IMR-90 (cell line): ENCODE results near the gene MAGI2. TPM values are rescaled to one million over a fixed set of nuclear protein-coding genes. Genes with fewer than 3 reads are reported as not detected.
A peak's percentile ranks its signal among the peaks of the same experiment; 100 is the strongest.

ENCODE experiments used
- ATAC-seq: fragments of 200-7000 bp; cut with Tn5 transposase; 2 replicates; pipeline ENCODE4 v1.9.1; 2020; ENCODE audit warnings: low read depth, mild to moderate bottlenecking, moderate library complexity
- BruUV-seq: library from RNA; stranded (reverse); fragments of 400-500 nt; replicated peaks from 2 replicates; lab custom pipeline; 2021; lab: Mats Ljungman, UMichigan
- CTCF ChIA-PET: fragments of 300-600 bp; formaldehyde crosslinking; extraction: SDS; loops from one replicate; lab custom pipeline; 2021; ENCODE audit warnings: antibody characterized with exemption; lab: Yijun Ruan, JAX
- POLR2A ChIA-PET: fragments of 300-600 bp; sonication (Branson Sonifier 250); formaldehyde crosslinking; loops from one replicate; lab custom pipeline; 2022; ENCODE audit warnings: antibody characterized with exemption; ENCODE audit not compliant: unreplicated experiment; lab: Charles Lee
- DNase-seq: peaks from one replicate; pipeline ENCODE4 v3.0.0; 2013
- H2AFZ ChIP-seq: replicated peaks from 2 replicates; pipeline ENCODE3; 2013; ENCODE audit warnings: low read length, mild to moderate bottlenecking; ENCODE audit not compliant: poor library complexity
- H2AK5ac ChIP-seq: 2 replicates; pipeline ENCODE4 v1.6.1; 2013; ENCODE audit warnings: low read depth, low read length, inconsistent platforms
- H2AK9ac ChIP-seq: replicated peaks from 2 replicates; pipeline ENCODE3; 2013; ENCODE audit warnings: mild to moderate bottlenecking, low read depth, low read length, moderate library complexity; ENCODE audit not compliant: poor library complexity
- H2BK120ac ChIP-seq: 2 replicates; pipeline ENCODE4 v1.6.1; 2013; ENCODE audit warnings: low read depth, low read length, inconsistent platforms
- H2BK15ac ChIP-seq: 3 replicates; pipeline ENCODE4 v1.6.1; 2013; ENCODE audit warnings: low read depth, low read length, inconsistent platforms
- H2BK20ac ChIP-seq: 2 replicates; pipeline ENCODE4 v1.6.1; 2013; ENCODE audit warnings: low read depth, mild to moderate bottlenecking, inconsistent platforms, low read length, moderate library complexity
- H2BK5ac ChIP-seq: 2 replicates; pipeline ENCODE4 v1.6.1; 2013; ENCODE audit warnings: mild to moderate bottlenecking, low read depth, low read length, inconsistent platforms; ENCODE audit not compliant: poor library complexity, severe bottlenecking
- H3K14ac ChIP-seq: replicated peaks from 2 replicates; pipeline ENCODE4 v1.6.1; 2013; ENCODE audit warnings: low read depth, low read length, inconsistent platforms
- H3K18ac ChIP-seq: 2 replicates; pipeline ENCODE4 v1.6.1; 2013; ENCODE audit warnings: low read depth, low read length, control low read depth
- H3K23ac ChIP-seq: 2 replicates; pipeline ENCODE4 v1.6.1; 2013; ENCODE audit warnings: low read depth, low read length, inconsistent platforms
- H3K27ac ChIP-seq: 2 replicates; pipeline ENCODE4 v1.5.1; 2013; ENCODE audit warnings: mild to moderate bottlenecking, control low read depth, low read length; ENCODE audit not compliant: insufficient read depth
- H3K27me3 ChIP-seq: 2 replicates; pipeline ENCODE4 v1.6.1; 2013; ENCODE audit warnings: low read length; ENCODE audit not compliant: control insufficient read depth, insufficient read depth
- H3K36me3 ChIP-seq: 2 replicates; pipeline ENCODE4 v1.6.1; 2013; ENCODE audit warnings: low read length, mixed read lengths; ENCODE audit not compliant: control insufficient read depth, insufficient read depth
- H3K4ac ChIP-seq: 2 replicates; pipeline ENCODE4 v1.6.1; 2013; ENCODE audit warnings: low read depth, low read length, inconsistent platforms
- H3K4me1 ChIP-seq: 2 replicates; pipeline ENCODE4 v1.6.1; 2013; ENCODE audit warnings: low read length, mixed read lengths; ENCODE audit not compliant: control insufficient read depth, insufficient read depth
- H3K4me2 ChIP-seq: 2 replicates; pipeline ENCODE4 v1.6.1; 2013; ENCODE audit warnings: low read depth, mild to moderate bottlenecking, control low read depth, low read length, moderate library complexity
- H3K4me3 ChIP-seq: 2 replicates; pipeline ENCODE4 v1.5.1; 2013; ENCODE audit warnings: low read depth, mild to moderate bottlenecking, control low read depth, low read length, moderate library complexity; ENCODE audit not compliant: insufficient read depth
- H3K56ac ChIP-seq: 2 replicates; pipeline ENCODE4 v1.6.1; 2013; ENCODE audit warnings: low read length, inconsistent platforms; ENCODE audit not compliant: insufficient read depth; ENCODE audit errors: extremely low read depth
- H3K79me1 ChIP-seq, 2 experiments: 2 replicates each; pipeline ENCODE4 v1.6.1; 2013; ENCODE audit warnings: low read length in 2 of 2, inconsistent platforms in 1 of 2, low read depth in 1 of 2
- H3K9ac ChIP-seq: 2 replicates; pipeline ENCODE4 v1.6.1; 2013; ENCODE audit warnings: low read depth, low read length, control low read depth
- H3K9me1 ChIP-seq: 2 replicates; pipeline ENCODE4 v1.6.1; 2013; ENCODE audit warnings: low read length, inconsistent platforms; ENCODE audit not compliant: insufficient read depth
- H3K9me3 ChIP-seq: 2 replicates; pipeline ENCODE4 v1.6.1; 2013; ENCODE audit warnings: low read length; ENCODE audit not compliant: control insufficient read depth, insufficient read depth
- H4K20me1 ChIP-seq: 2 replicates; pipeline ENCODE4 v1.6.1; 2013; ENCODE audit warnings: low read length, inconsistent platforms; ENCODE audit not compliant: insufficient read depth
- H4K5ac ChIP-seq: 2 replicates; pipeline ENCODE4 v1.6.1; 2013; ENCODE audit warnings: mild to moderate bottlenecking, low read depth, low read length, control low read depth
- H4K8ac ChIP-seq, 2 experiments: 2 replicates each; pipeline ENCODE4 v1.6.1; 2013; ENCODE audit warnings: low read depth in 2 of 2, low read length in 2 of 2, control low read depth in 1 of 2, inconsistent platforms in 1 of 2
- H4K91ac ChIP-seq: 2 replicates; pipeline ENCODE4 v1.6.1; 2013; ENCODE audit warnings: low read depth, low read length, inconsistent platforms; ENCODE audit not compliant: insufficient read depth
- BHLHE40 ChIP-seq: fragments of 150-350 bp; IDR thresholded peaks from 2 replicates; pipeline ENCODE4 v1.6.1; 2016; ENCODE audit warnings: mild to moderate bottlenecking, low read depth, low read length
- CEBPB ChIP-seq: IDR thresholded peaks from 2 replicates; pipeline ENCODE4 v1.6.1; 2012; ENCODE audit warnings: low read depth, low read length, improper control_type of control experiment
- CHD1 ChIP-seq: IDR thresholded peaks from 2 replicates; pipeline ENCODE4 v1.6.1; 2012; ENCODE audit warnings: low read depth, low read length, improper control_type of control experiment
- CTCF ChIP-seq: conservative IDR thresholded peaks from 2 replicates; pipeline ENCODE4 v1.5.1; 2012; ENCODE audit warnings: mild to moderate bottlenecking, low read depth, low read length, improper control_type of control experiment
- ELK1 ChIP-seq: fragments of 150-350 bp; IDR thresholded peaks from 2 replicates; pipeline ENCODE4 v1.6.1; 2016; ENCODE audit warnings: low read depth, mild to moderate bottlenecking, low read length, moderate library complexity, borderline replicate concordance
- FOS ChIP-seq: fragments of 150-350 bp; IDR thresholded peaks from 2 replicates; pipeline ENCODE4 v1.6.1; 2016; ENCODE audit warnings: low read depth, low read length
- MAFK ChIP-seq: IDR thresholded peaks from 2 replicates; pipeline ENCODE4 v1.6.1; 2012; ENCODE audit warnings: low read depth, low read length, improper control_type of control experiment
- MAZ ChIP-seq: IDR thresholded peaks from 2 replicates; pipeline ENCODE4 v1.6.1; 2012; ENCODE audit warnings: low read depth, mild to moderate bottlenecking, low read length, improper control_type of control experiment, moderate library complexity, borderline replicate concordance
- MXI1 ChIP-seq: IDR thresholded peaks from 2 replicates; pipeline ENCODE4 v1.6.1; 2012; ENCODE audit warnings: low read depth, mild to moderate bottlenecking, low read length, moderate library complexity, borderline replicate concordance
- NFE2L2 ChIP-seq: fragments of 150-350 bp; IDR thresholded peaks from 2 replicates; pipeline ENCODE4 v1.6.1; 2016; ENCODE audit warnings: low read depth, mild to moderate bottlenecking, low read length
- POLR2A ChIP-seq: IDR thresholded peaks from 2 replicates; pipeline ENCODE4 v1.6.1; 2012; ENCODE audit warnings: mild to moderate bottlenecking, low read depth, low read length
- RAD21 ChIP-seq: IDR thresholded peaks from 2 replicates; pipeline ENCODE4 v1.6.1; 2012; ENCODE audit warnings: low read length, improper control_type of control experiment
- RCOR1 ChIP-seq: IDR thresholded peaks from 2 replicates; pipeline ENCODE4 v1.6.1; 2012; ENCODE audit warnings: mild to moderate bottlenecking, low read length, improper control_type of control experiment; ENCODE audit not compliant: insufficient replicate concordance
- RFX5 ChIP-seq: IDR thresholded peaks from 2 replicates; pipeline ENCODE4 v1.8.0; 2012; ENCODE audit warnings: low read depth, mild to moderate bottlenecking, low read length, moderate library complexity
- SMC3 ChIP-seq: fragments of 150-350 bp; IDR thresholded peaks from 2 replicates; pipeline ENCODE4 v1.6.1; 2016; ENCODE audit warnings: low read depth, mild to moderate bottlenecking, antibody characterized with exemption, low read length, moderate library complexity
- USF2 ChIP-seq: fragments of 150-350 bp; IDR thresholded peaks from 2 replicates; pipeline ENCODE4 v1.6.1; 2017; ENCODE audit warnings: mild to moderate bottlenecking, antibody characterized with exemption, low read length, low read depth
- WGBS, 2 experiments: methylation state at CpG; one replicate each; pipeline versions ENCODE4 v1.1.5 to v1.1.7; 2013; ENCODE audit warnings: missing lambda C conversion rate in 2 of 2; ENCODE audit not compliant: insufficient read length in 1 of 2; ENCODE audit errors: extremely low coverage in 2 of 2; 5-methylcytosine and 5-hydroxymethylcytosine counted together
- dilution Hi-C: fragments of 300-500 bp; cut with HindIII; formaldehyde crosslinking; loops from one replicate; pipeline ENCODE4 v1.14.3; 2018; ENCODE audit warnings: low sequenced_read_pairs; ENCODE audit not compliant: unreplicated experiment
- in situ Hi-C: fragments of 300-500 bp; cut with MboI; formaldehyde crosslinking; loops from 3 replicates; pipeline ENCODE4 v1.14.3; 2019; ENCODE audit warnings: low sequenced_read_pairs, inconsistent platforms, mixed read lengths
- intact Hi-C: fragments of 100-400 bp; cut with micrococcal nuclease; formaldehyde crosslinking; loops from 2 replicates; pipeline ENCODE4 v1.10.0; 2022
- polyA plus RNA-seq, 3 experiments: library from polyadenylated mRNA; depleted of rRNA; stranded (reverse); fragments of >200 nt; gene quantifications; 2 replicates each; pipeline ENCODE4 v1.2.3, GENCODE V29; 2012; ENCODE audit warnings: low replicate concordance in 1 of 3
- total RNA-seq: library from RNA; depleted of rRNA; stranded (reverse); fragments of >200 nt; gene quantifications from 2 replicates; pipeline ENCODE4 v1.2.3, GENCODE V29; 2012

The MAGI2 gene
- total and polyA plus RNA-seq, 2 of the 4 experiments (the other 2 are of a cell fraction): 2.5 to 17.9 TPM

- CTCF ChIA-PET: no interaction called here
- ATAC-seq (no peak), DNase-seq (no peak)
- Histone ChIP-seq H3K27ac (no peak overlapping the region), H2AK5ac (peak overlapping the region; percentile 22; the same call in 1 of the 2 replicates), H2BK120ac (no peak overlapping the region), H2BK20ac (peak overlapping the region; percentile 20; the same call in 1 of the 2 replicates), H2BK5ac (no peak overlapping the region), H3K9ac (no peak overlapping the region), H3K4me1 (peaks cover 14% of the 10 kb centered on the region), H3K56ac (no peak overlapping the region), H3K9me1 (peaks cover 7% of the 10 kb centered on the region; the same call in 1 of the 2 replicates), H3K4ac (0 out of 2 replicates have a peak overlapping the region, but pooled peaks have one; percentile 8), H3K23ac (no peak overlapping the region), H4K8ac (no peak overlapping the region), H2AK9ac (no peak overlapping the region), H4K20me1 (no peaks in the 10 kb centered on the region), H3K36me3 (no peaks in the 10 kb centered on the region), H2BK15ac (no peak overlapping the region), H3K27me3 (no peaks in the 10 kb centered on the region), H2AFZ (no peak overlapping the region), H3K4me2 (no peak overlapping the region), H4K5ac (no peak overlapping the region), H3K14ac (peak overlapping the region; percentile 8), H3K9me3 (no peaks in the 10 kb centered on the region), H4K91ac (0 out of 2 replicates have a peak overlapping the region, but pooled peaks have one; percentile 24), H3K4me3 (no peak overlapping the region), H3K79me1 (no peaks in the 10 kb centered on the region), H3K18ac (no peak overlapping the region)
- TF ChIP-seq CEBPB (no peak), ELK1 (no peak), MAFK (no peak), POLR2A (no peak), BHLHE40 (no peak), RFX5 (no peak), MAZ (no peak), NFE2L2 (no peak), MXI1 (no peak), RCOR1 (no peak), CTCF (no peak), FOS (no peak), SMC3 (no peak), USF2 (no peak), RAD21 (no peak), CHD1 (no peak)
- in situ Hi-C loops: no loop called here
- POLR2A ChIA-PET: no interaction called here
- BruUV-seq: no TSS peak
- dilution Hi-C loops: no loop called here
- intact Hi-C loops: no loop called here
- 100% methylated on average over 2 of the region's 4 CpGs; no CpG with 5 or more reads in 1 of the 2 experiments for WGBS, 2 experiments
These were observed 1371.6 kb downstream of the MAGI2 start for GRCh38 chr7:78081888-78082287.
